ENCODE measurements around the gene ERRFI1. TPM values are rescaled to one million over a fixed set of nuclear protein-coding genes. Genes with fewer than 3 reads are reported as not detected.

The ERRFI1 gene
- total RNA-seq, 1 donor from 2014 or later, result 305 TPM

- no peak for DNase-seq (ENCODE audit: low spot score)
- no peak for TF ChIP-seq CTCF (IDR thresholded peaks at IDR 0.05)
- Mint-ChIP-seq H3K4me3 (ENCODE audit: unreplicated experiment) (peak overlapping the region; percentile 93), H3K4me1 (ENCODE audit: low read depth) (peaks cover 85% of the 10 kb centered on the region), H3K27ac (ENCODE audit: unreplicated experiment) (peak overlapping the region; percentile 85), H3K9me3 (ENCODE audit: low read depth) (no peaks in the 10 kb centered on the region), H3K27me3 (ENCODE audit: low read depth) (no peaks in the 10 kb centered on the region), H3K36me3 (ENCODE audit: low read depth) (peaks cover 22% of the 10 kb centered on the region)
Measured at GRCh38 chr1:8021676-8022266, 4.3 kb downstream of the ERRFI1 start.

GRCh38 chr1:8020032-8020431 is 6.1 kb downstream of the ERRFI1 start:
- H3K4me1 Mint-ChIP-seq (ENCODE audit: low read depth), result peaks cover 98% of the 10 kb centered on the region
- no peak for DNase-seq (ENCODE audit: low spot score)
- H3K9me3 Mint-ChIP-seq (ENCODE audit: low read depth), result no peaks in the 10 kb centered on the region
- H3K27me3 Mint-ChIP-seq (ENCODE audit: low read depth), result no peaks in the 10 kb centered on the region
- TF ChIP-seq CTCF (IDR thresholded peaks at IDR 0.05), result no peak
- H3K27ac Mint-ChIP-seq (ENCODE audit: unreplicated experiment), result peak overlapping the region; percentile 85
- peaks cover 19% of the 10 kb centered on the region for H3K36me3 Mint-ChIP-seq (ENCODE audit: low read depth)
- H3K4me3 Mint-ChIP-seq (ENCODE audit: unreplicated experiment), result peak overlapping the region; percentile 61

GRCh38 chr1:8019229-8019620 is 6.9 kb downstream of the ERRFI1 start:
- H3K4me1 Mint-ChIP-seq (ENCODE audit: low read depth), result peaks cover 99% of the 10 kb centered on the region
- no peaks in the 10 kb centered on the region for H3K27me3 Mint-ChIP-seq (ENCODE audit: low read depth)
- TF ChIP-seq CTCF (IDR thresholded peaks at IDR 0.05), result no peak
- H3K36me3 Mint-ChIP-seq (ENCODE audit: low read depth), result peaks cover 21% of the 10 kb centered on the region
- no peak for DNase-seq (ENCODE audit: low spot score)
- H3K4me3 Mint-ChIP-seq (ENCODE audit: unreplicated experiment), result peak overlapping the region; percentile 61
- no peaks in the 10 kb centered on the region for H3K9me3 Mint-ChIP-seq (ENCODE audit: low read depth)
- H3K27ac Mint-ChIP-seq (ENCODE audit: unreplicated experiment), result peak overlapping the region; percentile 85

GRCh38 chr1:8018492-8019228 is 7.4 kb downstream of the ERRFI1 start:
- Mint-ChIP-seq H3K4me3 (ENCODE audit: unreplicated experiment) (peak overlapping the region; percentile 61), H3K4me1 (ENCODE audit: low read depth) (peaks cover 99% of the 10 kb centered on the region), H3K27me3 (ENCODE audit: low read depth) (no peaks in the 10 kb centered on the region), H3K9me3 (ENCODE audit: low read depth) (no peaks in the 10 kb centered on the region), H3K27ac (ENCODE audit: unreplicated experiment) (peak overlapping the region; percentile 85), H3K36me3 (ENCODE audit: low read depth) (peaks cover 24% of the 10 kb centered on the region)
- DNase-seq (ENCODE audit: low spot score), result no peak
- TF ChIP-seq CTCF (IDR thresholded peaks at IDR 0.05), result no peak

GRCh38 chr1:8017495-8018197 is 8.5 kb downstream of the ERRFI1 start:
- Mint-ChIP-seq H3K4me1 (ENCODE audit: low read depth) (peaks cover 96% of the 10 kb centered on the region), H3K9me3 (ENCODE audit: low read depth) (no peaks in the 10 kb centered on the region), H3K27me3 (ENCODE audit: low read depth) (no peaks in the 10 kb centered on the region), H3K4me3 (ENCODE audit: unreplicated experiment) (peak overlapping the region; percentile 61), H3K27ac (ENCODE audit: unreplicated experiment) (peak overlapping the region; percentile 85), H3K36me3 (ENCODE audit: low read depth) (peaks cover 25% of the 10 kb centered on the region)
- TF ChIP-seq CTCF (IDR thresholded peaks at IDR 0.05), result no peak
- no peak for DNase-seq (ENCODE audit: low spot score)

Data from chondrocyte (in vitro differentiated cells).